Dedifferentiated amniotic fluid mesenchymal stem cell (primary cell): ENCODE measurements around the gene DPP7.

Source experiments
- DNase-seq: peaks from one replicate; pipeline ENCODE4 v3.0.0-alpha.2; 2016; ENCODE audit errors: extremely low spot score

DPP7 gene

GRCh38 chr9:137088121-137088520 is 26.4 kb downstream of the DPP7 start:
- DNase-seq, result no peak

GRCh38 chr9:137087409-137087925 is 27.1 kb downstream of the DPP7 start:
- no peak for DNase-seq

- peak; percentile 91 for DNase-seq
These were observed 27.8 kb downstream of the DPP7 start, which contains the start of gene MAN1B1 for GRCh38 chr9:137086531-137087408. MAN1B1 (plus strand) TSS chr9:137086985; CDS start chr9:137087000, 15 bp downstream.

- no peak for DNase-seq
These were observed 28.5 kb downstream of the DPP7 start for GRCh38 chr9:137085920-137086530.

GRCh38 chr9:137084526-137084925 is 30.0 kb downstream of the DPP7 start:
- DNase-seq, result no peak

- peak; percentile 89 for DNase-seq
These were observed 31.0 kb downstream of the DPP7 start for GRCh38 chr9:137083394-137084004.

- DNase-seq, result no peak
These were observed 31.6 kb downstream of the DPP7 start for GRCh38 chr9:137082925-137083290.

- no peak for DNase-seq
These were observed 32.2 kb downstream of the DPP7 start for GRCh38 chr9:137082222-137082924.

- DNase-seq, result no peak
These were observed 34.0 kb downstream of the DPP7 start for GRCh38 chr9:137080260-137081122.

GRCh38 chr9:137079401-137079787 is 35.1 kb downstream of the DPP7 start:
- no peak for DNase-seq

- DNase-seq, result no peak
These were observed 35.7 kb downstream of the DPP7 start for GRCh38 chr9:137078701-137079400.

GRCh38 chr9:137077758-137078693 is 36.5 kb downstream of the DPP7 start:
- no peak for DNase-seq

GRCh38 chr9:137077010-137077747 is 37.4 kb downstream of the DPP7 start, which contains the start of gene UAP1L1:
UAP1L1 (plus strand) TSS chr9:137077517; CDS start chr9:137077533, 16 bp downstream.
- DNase-seq, result no peak

- DNase-seq, result no peak
These were observed 37.9 kb downstream of the DPP7 start for GRCh38 chr9:137076636-137077009.

GRCh38 chr9:137075275-137075775 is 39.2 kb downstream of the DPP7 start:
- no peak for DNase-seq

- DNase-seq, result no peak
These were observed 39.8 kb downstream of the DPP7 start for GRCh38 chr9:137074657-137075274.

- DNase-seq, result no peak
These were observed 40.5 kb downstream of the DPP7 start for GRCh38 chr9:137073992-137074399.

GRCh38 chr9:137071282-137071681 is 43.3 kb downstream of the DPP7 start:
- DNase-seq, result no peak
